Stimulated activated CD4-positive, alpha-beta T cell treated with anti-CD3 and anti-CD28 coated beads, Interleukin-15, amount 100 ng/mL, for 1 hour (primary cell): ENCODE data around the gene PCAT6.

Experiments used
- DNase-seq, 2 donors: peaks; one replicate each; pipeline ENCODE4 v3.0.0-alpha.2; 2020; ENCODE audit warnings: low read depth in 1 of 2, low spot score in 1 of 2

The PCAT6 gene

GRCh38 chr1:202844259-202844658 is 33.5 kb downstream of the PCAT6 start:
- DNase-seq = no peak

GRCh38 chr1:202844935-202845334 is 34.2 kb downstream of the PCAT6 start:
- no peak for DNase-seq

- DNase-seq = no peak
Measured at GRCh38 chr1:202848191-202848542, 37.4 kb downstream of the PCAT6 start.

GRCh38 chr1:202850593-202851362 is 40.0 kb downstream of the PCAT6 start:
- DNase-seq = no peak

- no peak for DNase-seq
Measured at GRCh38 chr1:202852163-202852904, 41.6 kb downstream of the PCAT6 start.

- DNase-seq = no peak
Measured at GRCh38 chr1:202854787-202855186, 44.0 kb downstream of the PCAT6 start.

- no peak for DNase-seq
Measured at GRCh38 chr1:202856014-202856413, 45.3 kb downstream of the PCAT6 start.

GRCh38 chr1:202857136-202857610 is 46.4 kb downstream of the PCAT6 start:
- DNase-seq = no peak

GRCh38 chr1:202858331-202858730 is 47.6 kb downstream of the PCAT6 start:
- DNase-seq = no peak

GRCh38 chr1:202858789-202859414 is 48.1 kb downstream of the PCAT6 start:
- no peak for DNase-seq

- no peak for DNase-seq
Measured at GRCh38 chr1:202860744-202861419, 50.1 kb downstream of the PCAT6 start.
